GM19025 (cell line): ENCODE data around the gene REC114.
"Not testable (repeated sequence)": the region's sequence is repeated elsewhere in the genome, so short reads cannot be mapped to it uniquely, and the experiment has no call there.

ENCODE experiments used
- ATAC-seq: cut with Tn5 transposase; IDR thresholded peaks from one replicate; pipeline ENCODE4 v1.9.1; 2021; ENCODE audit warnings: mild to moderate bottlenecking, low read depth, moderate library complexity; ENCODE audit not compliant: unreplicated experiment

The REC114 gene

DNA sequence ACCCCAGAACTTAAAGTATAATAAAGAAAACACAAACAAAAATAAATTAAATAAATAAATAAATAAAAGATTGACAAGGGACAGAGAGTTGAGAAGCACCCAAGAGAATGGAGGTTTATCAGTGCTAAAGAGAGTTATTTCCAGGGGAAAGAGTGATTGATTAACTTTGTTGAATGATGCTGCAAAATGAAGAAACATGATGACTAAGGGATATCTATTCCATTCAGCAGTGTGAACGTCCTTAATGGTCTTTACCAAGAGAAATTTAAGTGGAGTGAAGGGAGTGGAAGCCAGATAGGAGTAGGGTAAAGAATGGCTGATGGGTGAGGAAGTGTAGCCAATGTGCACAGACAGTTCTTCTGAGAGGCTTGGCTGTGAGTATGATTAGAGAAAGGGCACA lies 11.1 kb downstream of the REC114 start:
- no peak for ATAC-seq

GRCh38 chr15:73455876-73456275 lies 12.9 kb downstream of the REC114 start:
- no peak for ATAC-seq

DNA sequence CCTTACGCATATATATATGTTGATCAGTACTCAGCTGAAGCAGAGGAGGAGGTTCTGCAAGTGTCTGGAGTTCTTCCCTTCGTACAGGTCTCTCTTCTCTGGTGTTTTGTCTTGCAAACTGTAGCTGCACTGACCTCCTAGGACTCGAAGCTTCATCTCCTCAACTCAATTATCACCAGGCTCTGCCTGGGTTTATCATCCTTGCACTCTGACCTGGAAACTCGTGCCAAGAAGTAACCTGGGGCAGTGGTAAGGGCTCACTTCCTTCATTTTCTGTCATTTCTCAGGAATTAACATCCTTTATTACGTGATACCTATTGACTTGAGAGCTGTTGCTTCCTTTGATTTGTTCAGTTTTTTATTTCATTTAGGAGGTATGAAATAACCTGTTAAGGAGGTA lies 14.4 kb downstream of the REC114 start:
- ATAC-seq = no peak

DNA sequence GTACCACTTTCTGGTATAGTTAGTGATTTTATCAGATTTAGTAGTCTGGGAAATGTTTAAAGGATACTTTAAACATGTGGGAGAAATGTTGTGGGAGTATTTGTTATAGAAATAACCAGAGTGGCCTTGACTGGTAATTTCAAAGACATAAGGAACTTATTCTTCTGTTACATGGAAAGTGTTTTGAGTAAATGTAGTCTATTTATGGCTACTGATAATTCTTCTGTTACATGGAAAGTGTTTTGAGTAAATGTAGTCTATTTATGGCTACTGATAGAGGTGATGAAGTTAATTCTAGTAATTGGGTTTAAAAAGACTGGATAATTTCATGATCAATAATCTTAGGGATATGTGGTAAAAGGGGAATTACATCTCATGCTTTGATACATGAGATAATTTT lies 17.7 kb downstream of the REC114 start:
- ATAC-seq = no peak

GRCh38 chr15:73464602-73465001 lies 21.6 kb downstream of the REC114 start:
- no peak for ATAC-seq

GRCh38 chr15:73467758-73468157 lies 24.8 kb downstream of the REC114 start:
- no peak for ATAC-seq

DNA sequence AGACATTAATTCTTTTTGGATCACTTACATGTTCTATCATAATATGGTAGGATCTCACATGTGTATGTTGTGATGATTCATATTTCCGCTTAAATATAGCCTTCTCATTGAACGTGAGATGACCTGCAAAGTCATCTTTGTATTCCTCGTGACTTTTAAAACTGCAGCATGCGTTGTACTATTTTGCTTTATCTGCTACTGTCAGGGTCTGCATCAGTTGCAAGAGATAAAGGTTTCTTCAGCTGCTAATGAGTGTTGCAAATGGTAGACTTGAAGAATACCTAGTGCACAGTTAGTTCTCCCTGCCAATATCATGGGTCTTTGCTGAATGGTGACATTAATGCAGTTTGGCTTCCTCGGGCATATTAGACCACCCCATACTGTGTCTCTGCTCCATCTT lies 31.8 kb downstream of the REC114 start:
- no peak for ATAC-seq

DNA sequence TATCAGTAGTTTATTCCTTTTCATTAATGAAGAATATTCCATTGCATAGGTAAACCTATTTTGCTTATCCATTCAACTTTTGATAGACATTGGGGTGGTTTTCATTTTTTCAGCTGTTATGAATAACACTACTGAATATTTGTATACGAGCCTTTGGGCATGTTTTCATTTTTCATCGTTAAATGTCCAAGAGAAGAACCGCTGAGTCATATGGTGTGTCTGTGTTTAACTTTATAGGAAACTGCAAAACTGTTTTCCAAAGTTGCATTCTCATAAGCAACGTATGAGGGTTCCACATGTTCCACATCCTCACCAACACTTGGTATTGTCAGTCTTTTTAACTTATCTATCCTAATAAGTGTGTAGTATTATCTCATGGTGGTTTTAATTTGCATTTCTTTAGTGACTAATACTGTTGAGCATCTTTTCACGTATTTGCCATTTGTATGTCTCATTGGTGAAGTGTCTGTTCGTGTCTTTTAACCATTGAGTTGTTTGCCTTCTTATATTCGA lies 33.8 kb downstream of the REC114 start:
- ATAC-seq = no peak

DNA sequence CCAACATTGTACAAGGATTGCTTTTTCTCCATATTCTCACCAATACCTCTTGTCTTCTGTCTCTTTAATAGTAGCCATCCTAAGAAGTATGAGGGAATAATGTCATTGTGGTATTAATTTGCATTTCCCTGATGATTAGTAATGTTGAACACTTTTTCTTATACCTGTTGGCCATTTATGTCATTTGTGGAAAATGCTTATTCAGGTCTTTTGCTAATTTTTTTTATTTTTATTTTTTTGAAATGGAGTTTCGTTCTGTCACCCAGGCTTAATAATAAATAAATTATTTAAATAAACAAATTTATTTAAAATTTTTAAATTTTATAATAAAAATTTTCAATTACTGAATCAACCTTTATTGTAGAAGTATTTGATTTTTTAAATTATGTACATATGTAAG lies 37.1 kb downstream of the REC114 start:
- ATAC-seq = no peak

DNA sequence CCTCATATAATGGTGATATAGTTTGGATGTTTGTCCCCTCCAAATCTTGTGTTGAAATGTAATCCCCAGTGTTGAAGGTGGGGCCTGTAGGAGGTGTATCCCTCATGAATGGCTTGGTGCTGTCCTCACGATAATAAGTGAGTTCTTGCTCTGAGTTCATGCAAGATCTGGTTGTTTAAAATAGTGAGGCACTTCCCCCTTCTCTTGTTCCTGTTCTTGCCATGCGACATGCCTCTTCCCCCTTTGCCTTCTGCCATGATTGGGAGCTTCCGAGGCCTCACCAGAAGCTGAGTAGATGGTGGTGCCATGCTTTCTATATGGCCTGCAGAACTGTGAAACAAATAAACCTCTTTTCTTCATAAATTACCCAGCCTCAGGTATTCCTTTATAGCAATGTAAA lies 39.2 kb downstream of the REC114 start:
- no peak for ATAC-seq

DNA sequence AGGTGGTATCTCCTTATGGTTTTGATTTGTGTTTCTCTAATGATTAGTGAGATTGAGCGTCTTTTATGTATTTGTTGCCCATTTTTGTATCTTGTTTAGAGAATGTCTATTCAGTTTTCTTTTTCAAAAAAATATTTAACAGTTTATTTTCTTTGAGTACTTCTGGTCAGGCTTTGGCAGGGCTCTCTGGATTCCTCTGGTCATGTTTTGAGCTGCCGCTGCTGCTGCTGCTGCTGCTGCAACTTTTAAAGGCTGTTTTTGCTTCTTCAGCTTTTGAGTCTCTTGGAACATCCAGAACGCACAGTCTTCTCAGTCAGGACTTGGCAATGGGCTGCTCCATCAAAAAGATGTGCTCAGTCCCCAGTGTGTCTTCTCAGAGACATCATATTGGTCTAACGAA lies 40.1 kb downstream of the REC114 start:
- ATAC-seq = no peak

GRCh38 chr15:73485372-73485771 lies 42.4 kb downstream of the REC114 start:
- ATAC-seq = no peak

DNA sequence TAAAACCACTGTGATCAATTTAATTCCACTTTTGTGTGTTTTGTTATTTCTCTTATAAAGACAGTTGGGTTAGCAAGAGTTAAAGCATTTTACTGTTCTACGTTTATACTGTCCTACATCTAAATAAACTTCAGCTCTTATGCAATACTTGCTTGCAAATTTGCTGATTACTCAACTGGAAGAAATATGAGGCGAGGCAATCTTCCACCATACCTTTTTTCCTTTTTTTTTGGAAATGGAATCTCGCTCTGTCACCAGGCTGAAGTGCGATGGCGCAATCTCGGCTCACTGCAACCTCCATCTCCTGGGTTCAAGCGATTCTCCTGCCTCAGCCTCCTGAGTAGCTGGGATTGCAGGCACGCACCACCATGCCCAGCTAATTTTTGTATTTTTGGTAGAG lies 42.9 kb downstream of the REC114 start:
- not testable (repeated sequence) for ATAC-seq

GRCh38 chr15:73488698-73489097 lies 45.7 kb downstream of the REC114 start:
- ATAC-seq = no peak

DNA sequence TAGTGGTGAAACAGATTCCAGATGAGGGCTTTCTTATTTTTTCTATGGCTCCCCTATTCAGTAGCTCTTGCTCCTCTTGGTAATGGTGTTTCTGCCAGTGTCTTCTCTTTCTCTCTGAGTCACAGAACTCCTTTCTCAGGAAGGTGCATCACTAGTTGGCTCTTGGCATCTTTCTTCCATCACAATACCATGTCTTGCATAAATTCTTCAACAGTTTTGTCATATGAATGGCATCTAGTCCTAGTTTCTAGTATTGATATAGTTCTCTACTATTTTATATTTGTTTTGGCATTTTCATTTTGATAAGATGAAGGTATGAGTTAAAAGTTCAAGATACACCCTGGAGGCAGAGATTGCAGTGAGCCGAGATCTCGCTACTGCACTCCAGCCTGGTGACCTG lies 51.0 kb downstream of the REC114 start:
- no peak for ATAC-seq

DNA sequence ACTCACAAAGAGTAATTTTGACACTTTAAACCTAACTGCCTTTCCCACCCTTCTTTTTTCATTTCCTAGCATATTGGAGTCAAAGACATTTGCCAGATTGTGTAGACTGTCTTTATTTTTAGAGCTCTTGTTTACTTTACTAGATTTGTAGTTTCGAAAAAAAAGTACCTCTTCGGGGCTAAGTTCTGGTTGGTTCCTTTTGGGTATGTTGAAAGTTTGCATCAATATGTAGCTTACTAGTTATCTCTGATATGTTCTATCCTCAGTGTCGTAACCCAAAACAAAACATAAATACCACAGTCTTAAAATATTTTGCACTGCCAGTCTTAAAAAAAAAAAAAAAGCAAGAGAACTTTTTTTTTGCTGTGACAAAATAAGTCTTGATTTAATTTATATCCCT lies 52.2 kb downstream of the REC114 start:
- ATAC-seq = no peak

DNA sequence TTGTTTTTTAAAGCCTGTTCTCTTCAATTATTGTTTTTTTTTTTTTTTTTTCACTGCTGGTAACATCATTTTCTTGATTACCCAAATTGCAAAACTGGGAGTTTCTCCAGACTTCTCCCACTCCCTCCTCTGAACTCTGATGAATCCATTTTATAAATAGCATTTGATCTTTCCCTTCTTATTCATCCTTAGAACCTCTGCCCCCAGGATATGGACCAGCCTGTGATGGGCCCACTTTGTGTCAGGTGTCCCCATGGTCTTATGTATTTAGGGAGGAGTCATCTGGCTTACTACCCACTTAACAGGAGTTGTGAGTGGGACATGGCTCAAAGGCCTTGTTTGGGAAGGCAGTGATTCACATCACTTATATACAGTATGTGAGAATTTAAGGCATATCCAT lies 57.7 kb downstream of the REC114 start:
- ATAC-seq = no peak

GRCh38 chr15:73504885-73505284 lies 61.9 kb downstream of the REC114 start:
- ATAC-seq = no peak

GRCh38 chr15:73515527-73515926 lies 72.6 kb downstream of the REC114 start:
- ATAC-seq = no peak

GRCh38 chr15:73517566-73517965 lies 74.6 kb downstream of the REC114 start:
- no peak for ATAC-seq

DNA sequence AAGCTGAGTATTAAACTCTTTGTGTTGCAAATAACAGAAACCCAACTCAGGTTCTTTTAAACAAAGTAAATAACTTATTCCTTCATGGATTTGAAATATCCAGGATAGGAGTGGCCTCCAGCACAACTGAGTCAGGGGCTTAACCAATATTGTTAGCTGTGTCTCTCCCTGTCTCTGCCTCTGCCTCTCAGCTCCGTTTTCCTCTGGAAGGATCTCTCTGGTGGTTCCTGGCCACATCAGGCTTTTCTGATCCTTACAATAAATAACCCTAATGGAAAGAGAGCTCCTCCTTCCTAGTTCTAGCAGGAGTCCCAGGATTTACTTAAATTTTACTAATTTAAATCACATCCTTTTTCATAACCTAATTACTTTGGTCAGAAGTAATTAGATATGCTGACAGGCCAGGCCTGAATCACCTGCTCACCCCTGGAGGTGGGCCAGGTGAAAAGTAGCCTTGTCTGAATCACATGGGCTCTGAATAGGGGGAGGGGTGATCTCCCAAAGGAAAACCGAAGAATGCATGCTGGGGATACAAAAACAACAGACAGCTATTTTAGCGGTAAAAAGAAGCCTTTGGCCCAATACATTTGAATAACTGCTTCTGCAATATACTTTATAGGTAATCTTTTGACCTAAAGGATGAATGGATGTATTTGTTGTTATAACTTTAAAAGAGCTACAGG lies 75.4 kb downstream of the REC114 start:
- no peak for ATAC-seq

- no peak for ATAC-seq
Observed at GRCh38 chr15:73518876-73519733, 76.1 kb downstream of the REC114 start.
